ENCODE data around the gene GLI2.

DNA sequence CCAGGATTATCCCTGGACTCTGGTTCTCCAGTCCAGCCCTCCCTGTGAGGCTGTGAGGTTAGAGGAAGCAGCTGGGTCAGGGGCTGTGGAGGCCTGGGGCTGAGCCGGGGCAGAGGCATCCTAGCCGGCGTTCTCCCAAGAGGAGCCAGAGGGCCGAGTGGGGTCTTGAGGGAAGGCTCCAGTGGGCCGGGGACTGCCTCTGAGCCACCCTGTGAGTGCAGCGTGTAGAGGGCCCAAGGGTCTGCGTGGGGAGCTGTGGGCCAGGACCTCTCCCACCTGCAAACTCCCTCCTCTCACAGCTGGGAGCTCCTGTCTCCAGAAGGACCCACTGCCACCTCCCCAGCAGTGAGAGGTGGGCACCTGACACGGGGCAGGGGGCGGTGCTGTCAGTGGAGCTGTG is 41.0 kb downstream of the GLI2 start:
- TF ChIP-seq CEBPB (IDR thresholded peaks at IDR 0.05; ENCODE audit: low read depth) (no peak), CTCF (IDR thresholded peaks at IDR 0.05 in 2 of 3, conservative IDR thresholded peaks at IDR 0.05 in 1 of 3; ENCODE audit: borderline replicate concordance in 1 of 3, insufficient read depth in 1 of 3, low read depth in 2 of 3, low read length in 2 of 3) (no peak), POLR2AphosphoS5 (IDR thresholded peaks at IDR 0.05; ENCODE audit: low read depth, low read length) (no peak), SP1 (IDR thresholded peaks at IDR 0.05; ENCODE audit: low read depth) (no peak), EZH2phosphoT487 (IDR thresholded peaks at IDR 0.05; ENCODE audit: borderline replicate concordance) (no peak), RAD21 (IDR thresholded peaks at IDR 0.05; ENCODE audit: low read depth) (no peak), EZH2 (IDR thresholded peaks at IDR 0.05) (no peak), POLR2A (IDR thresholded peaks at IDR 0.05; ENCODE audit: borderline replicate concordance, extremely low read depth, insufficient read depth, insufficient read length) (no peak), ZFX (IDR thresholded peaks at IDR 0.05) (no peak)

Data from HCT116 (cell line).